Keratinocyte (primary cell): ENCODE data around the gene ARHGAP24.

Experiments used
- EZH2 ChIP-seq: IDR thresholded peaks from one replicate; pipeline ENCODE4 v1.6.1; 2012; ENCODE audit warnings: inconsistent platforms, mild to moderate bottlenecking, low read length, moderate library complexity
- TF ChIP-seq, protein P1 (sequence below), 3 experiments: IDR thresholded peaks in 1 of 3; conservative IDR thresholded peaks in 1 of 3; optimal IDR thresholded peaks in 1 of 3; 2 replicates in 2 of 3; 3 replicates in 1 of 3; pipeline versions ENCODE3 to v1.5.1; 2011; ENCODE audit warnings: low read length in 3 of 3, mild to moderate bottlenecking in 3 of 3, moderate library complexity in 2 of 3, control low read depth in 1 of 3, inconsistent platforms in 1 of 3; ENCODE audit not compliant: insufficient read depth in 2 of 3; ENCODE audit errors: extremely low read depth in 1 of 3

DNA sequence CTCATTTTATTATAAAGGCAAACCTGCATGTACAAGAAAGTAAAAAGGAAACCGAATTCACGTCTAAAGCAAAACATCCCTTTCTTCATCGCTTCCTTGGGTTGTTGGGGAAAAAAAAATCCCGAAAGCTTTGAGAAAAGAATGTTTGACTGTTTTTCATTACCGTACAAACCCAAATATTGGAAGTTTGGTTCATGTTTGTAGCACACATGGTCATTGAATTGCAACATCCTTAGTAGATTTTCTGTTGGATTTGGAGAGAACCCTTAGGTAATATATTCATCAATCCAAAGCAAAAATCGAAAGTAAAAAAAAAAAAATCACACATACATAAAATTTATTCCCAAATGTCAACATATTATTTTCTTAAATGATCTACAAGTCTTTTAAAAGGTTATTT, 464.6 kb downstream of the ARHGAP24 start:
- TF ChIP-seq, protein P1, sequence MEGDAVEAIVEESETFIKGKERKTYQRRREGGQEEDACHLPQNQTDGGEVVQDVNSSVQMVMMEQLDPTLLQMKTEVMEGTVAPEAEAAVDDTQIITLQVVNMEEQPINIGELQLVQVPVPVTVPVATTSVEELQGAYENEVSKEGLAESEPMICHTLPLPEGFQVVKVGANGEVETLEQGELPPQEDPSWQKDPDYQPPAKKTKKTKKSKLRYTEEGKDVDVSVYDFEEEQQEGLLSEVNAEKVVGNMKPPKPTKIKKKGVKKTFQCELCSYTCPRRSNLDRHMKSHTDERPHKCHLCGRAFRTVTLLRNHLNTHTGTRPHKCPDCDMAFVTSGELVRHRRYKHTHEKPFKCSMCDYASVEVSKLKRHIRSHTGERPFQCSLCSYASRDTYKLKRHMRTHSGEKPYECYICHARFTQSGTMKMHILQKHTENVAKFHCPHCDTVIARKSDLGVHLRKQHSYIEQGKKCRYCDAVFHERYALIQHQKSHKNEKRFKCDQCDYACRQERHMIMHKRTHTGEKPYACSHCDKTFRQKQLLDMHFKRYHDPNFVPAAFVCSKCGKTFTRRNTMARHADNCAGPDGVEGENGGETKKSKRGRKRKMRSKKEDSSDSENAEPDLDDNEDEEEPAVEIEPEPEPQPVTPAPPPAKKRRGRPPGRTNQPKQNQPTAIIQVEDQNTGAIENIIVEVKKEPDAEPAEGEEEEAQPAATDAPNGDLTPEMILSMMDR (optimal IDR thresholded peaks at IDR 0.05 in 1 of 3, IDR thresholded peaks at IDR 0.05 in 1 of 3, conservative IDR thresholded peaks at IDR 0.05 in 1 of 3; ENCODE audit: extremely low read depth in 1 of 3, insufficient read depth in 2 of 3, low read length in 3 of 3): no peak
- TF ChIP-seq EZH2: no peak
